BLaER1 treated with 17β-estradiol and CSF1 and Interleukin-3, amounts not matched to agents 10 nM and 100 nM (cell line): ENCODE data around the gene PCNX1.
A peak's percentile ranks its signal among the peaks of the same experiment; 100 is the strongest.

Experiments used
- H3K27ac ChIP-seq, 11 experiments: shearing (Covaris generic); formaldehyde crosslinking; 2 replicates each; pipeline ENCODE4 v1.8.1; 2022
- H3K27me3 ChIP-seq, 11 experiments: shearing (Covaris generic); formaldehyde crosslinking; 2 replicates each; pipeline ENCODE4 v1.8.1; 2022
- H3K36me3 ChIP-seq, 11 experiments: shearing (Covaris generic); formaldehyde crosslinking; 2 replicates each; pipeline ENCODE4 v1.8.1; 2022
- H3K4me1 ChIP-seq, 10 experiments: shearing (Covaris generic); formaldehyde crosslinking; 2 replicates each; pipeline ENCODE4 v1.8.1; 2022
- H3K4me2 ChIP-seq, 11 experiments: shearing (Covaris generic); formaldehyde crosslinking; 2 replicates each; pipeline ENCODE4 v1.8.1; 2022
- H3K4me3 ChIP-seq, 10 experiments: shearing (Covaris generic); formaldehyde crosslinking; 2 replicates each; pipeline ENCODE4 v1.8.1; 2022
- H3K9ac ChIP-seq, 11 experiments: shearing (Covaris generic); formaldehyde crosslinking; 2 replicates each; pipeline ENCODE4 v1.8.1; 2022
- H3K9me3 ChIP-seq, 11 experiments: shearing (Covaris generic); formaldehyde crosslinking; replicated peaks in 1 of 11; 2 replicates each; pipeline ENCODE4 v1.8.1; 2022
- H4K20me1 ChIP-seq, 11 experiments: shearing (Covaris generic); formaldehyde crosslinking; 2 replicates each; pipeline ENCODE4 v1.8.1; 2022
- Cebpa-rat ChIP-seq, 11 experiments: shearing (Covaris generic); IDR thresholded peaks; 2 replicates each; pipeline ENCODE4 v1.8.1; 2022

Gene PCNX1

DNA sequence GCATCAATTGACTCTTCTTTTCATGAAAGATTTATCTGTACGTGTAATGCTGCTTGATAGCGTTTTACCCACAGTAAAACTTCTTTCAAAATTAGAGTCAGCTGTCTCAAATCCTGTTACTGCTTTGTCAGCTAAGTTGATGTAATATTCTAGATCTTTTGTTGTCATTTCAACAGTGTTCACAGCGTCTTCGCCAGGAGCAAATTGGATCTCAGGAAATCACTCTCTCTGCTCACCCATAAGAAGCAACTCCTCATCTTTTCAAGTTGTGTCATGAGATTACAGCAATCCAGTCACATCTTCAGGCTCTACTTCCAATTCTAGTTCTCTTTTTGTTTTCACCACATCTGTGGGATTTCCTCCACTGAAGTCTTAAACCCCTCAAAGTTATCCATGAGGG, 9.5 kb downstream of the PCNX1 start:
- Histone ChIP-seq H3K27me3 (no peaks in the 10 kb centered on the region), H3K9me3 (peaks cover 0 to 42% (median 34%) of the 10 kb centered on the region in 11 experiments; a peak in 19 of 22 replicates), H4K20me1 (peaks cover 14 to 100% (median 53%) of the 10 kb centered on the region in 11 experiments; a peak in 21 of 22 replicates), H3K36me3 (peaks cover 6 to 57% (median 40%) of the 10 kb centered on the region in 11 experiments; a peak in 21 of 22 replicates), H3K9ac (no peak overlapping the region), H3K27ac (no peak overlapping the region), H3K4me3 (no peak overlapping the region), H3K4me1 (peaks cover 16 to 35% (median 22%) of the 10 kb centered on the region in 10 experiments), H3K4me2 (peak overlapping the region in 1 of 11 experiments; percentile 29; a peak in 1 of 22 replicates)
- no peak for TF ChIP-seq Cebpa-rat (IDR thresholded peaks at IDR 0.05)

GRCh38 chr14:70917633-70918032, 10.4 kb downstream of the PCNX1 start:
- Histone ChIP-seq H4K20me1 (peaks cover 13 to 100% (median 53%) of the 10 kb centered on the region in 11 experiments; a peak in 21 of 22 replicates), H3K4me1 (peaks cover 16 to 35% (median 22%) of the 10 kb centered on the region in 10 experiments), H3K9me3 (peaks cover 0 to 40% (median 34%) of the 10 kb centered on the region in 11 experiments; a peak in 19 of 22 replicates), H3K27ac (no peak overlapping the region), H3K36me3 (peaks cover 6 to 49% (median 38%) of the 10 kb centered on the region in 11 experiments; a peak in 21 of 22 replicates), H3K9ac (no peak overlapping the region), H3K27me3 (no peaks in the 10 kb centered on the region), H3K4me2 (peak overlapping the region in 1 of 11 experiments; percentile 1; a peak in 1 of 22 replicates), H3K4me3 (no peak overlapping the region)
- TF ChIP-seq Cebpa-rat (IDR thresholded peaks at IDR 0.05): no peak

- TF ChIP-seq Cebpa-rat (IDR thresholded peaks at IDR 0.05): no peak
- peaks cover 16 to 35% (median 22%) of the 10 kb centered on the region in 10 experiments for H3K4me1 ChIP-seq
Measured at GRCh38 chr14:70919774-70920173, 12.5 kb downstream of the PCNX1 start.

DNA sequence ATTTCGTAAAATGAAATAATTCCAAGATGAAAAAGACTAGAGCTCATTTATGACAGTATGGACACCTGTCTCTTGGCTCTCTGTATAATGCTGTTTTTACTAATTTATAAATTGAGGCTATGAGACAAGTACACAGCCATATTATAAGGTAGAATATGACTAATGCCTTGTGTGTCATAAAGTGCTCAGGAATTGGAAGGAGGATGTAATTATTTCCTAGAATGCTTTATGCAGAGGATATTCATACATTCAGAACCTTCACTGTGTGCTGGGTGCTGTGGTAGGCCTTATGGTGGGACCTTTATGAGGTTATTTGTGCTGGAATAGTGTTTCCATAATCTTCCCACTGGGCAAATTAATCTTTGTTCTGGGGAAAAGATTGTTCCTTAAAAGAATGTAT, 13.3 kb downstream of the PCNX1 start:
- H3K4me2 ChIP-seq: peak overlapping the region in 4 of 11 experiments; percentile 59 to 86 (median 64); a peak in 8 of 22 replicates

More at GRCh38 chr14:70919774-70920173, 12.5 kb downstream of the PCNX1 start:
- Histone ChIP-seq H3K27ac (0 out of 22 replicates have a peak overlapping the region, but pooled peaks of 2 of the 11 experiments have one; percentile 19 to 37), H3K9ac (no peak overlapping the region; a peak in 1 of 22 replicates), H4K20me1 (peaks cover 20 to 100% (median 67%) of the 10 kb centered on the region in 11 experiments; a peak in 21 of 22 replicates), H3K4me3 (no peak overlapping the region), H3K9me3 (peaks cover 0 to 31% (median 24%) of the 10 kb centered on the region in 11 experiments; a peak in 19 of 22 replicates), H3K27me3 (no peaks in the 10 kb centered on the region), H3K36me3 (peaks cover 6 to 33% (median 28%) of the 10 kb centered on the region in 11 experiments; a peak in 21 of 22 replicates), H3K4me2 (peak overlapping the region; percentile 36 to 86 (median 53))

DNA sequence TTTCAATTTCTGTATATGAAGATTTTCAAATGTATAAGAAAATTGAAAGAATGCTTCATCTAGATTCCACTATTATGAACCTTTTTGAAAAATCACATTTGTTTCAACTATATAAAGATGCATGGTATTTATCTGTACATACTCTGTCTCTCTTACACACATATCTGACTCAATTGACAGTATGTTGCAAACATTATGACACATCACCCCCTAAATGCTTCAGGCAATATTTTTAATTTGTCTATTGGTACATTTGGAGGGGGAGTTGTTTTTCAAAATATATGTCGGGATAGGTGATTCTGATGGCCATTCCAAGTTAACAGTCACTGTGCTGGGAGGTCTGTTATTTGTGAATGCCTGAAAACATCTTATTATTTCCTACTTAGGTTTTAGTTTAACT, 14.4 kb downstream of the PCNX1 start:
- Histone ChIP-seq H4K20me1 (peaks cover 29 to 100% (median 84%) of the 10 kb centered on the region in 11 experiments), H3K9me3 (peaks cover 0 to 13% (median 5%) of the 10 kb centered on the region in 11 experiments; a peak in 10 of 22 replicates), H3K36me3 (peaks cover 9 to 27% (median 14%) of the 10 kb centered on the region in 11 experiments; a peak in 20 of 22 replicates), H3K4me3 (no peak overlapping the region), H3K4me2 (no peak overlapping the region), H3K9ac (no peak overlapping the region), H3K27ac (no peak overlapping the region), H3K4me1 (peaks cover 16 to 35% (median 22%) of the 10 kb centered on the region in 10 experiments), H3K27me3 (no peaks in the 10 kb centered on the region)
- no peak for TF ChIP-seq Cebpa-rat (IDR thresholded peaks at IDR 0.05)

More for the DNA sequence above, 13.3 kb downstream of the PCNX1 start:
- Histone ChIP-seq H3K27ac (no peak overlapping the region), H3K4me3 (no peak overlapping the region), H3K4me1 (peaks cover 16 to 35% (median 22%) of the 10 kb centered on the region in 10 experiments), H3K27me3 (no peaks in the 10 kb centered on the region), H3K9ac (no peak overlapping the region), H4K20me1 (peaks cover 24 to 100% (median 73%) of the 10 kb centered on the region in 11 experiments; a peak in 21 of 22 replicates), H3K9me3 (peaks cover 0 to 23% (median 16%) of the 10 kb centered on the region in 11 experiments; a peak in 18 of 22 replicates), H3K36me3 (peaks cover 6 to 27% (median 22%) of the 10 kb centered on the region in 11 experiments; a peak in 21 of 22 replicates)
- TF ChIP-seq Cebpa-rat (IDR thresholded peaks at IDR 0.05): no peak

DNA sequence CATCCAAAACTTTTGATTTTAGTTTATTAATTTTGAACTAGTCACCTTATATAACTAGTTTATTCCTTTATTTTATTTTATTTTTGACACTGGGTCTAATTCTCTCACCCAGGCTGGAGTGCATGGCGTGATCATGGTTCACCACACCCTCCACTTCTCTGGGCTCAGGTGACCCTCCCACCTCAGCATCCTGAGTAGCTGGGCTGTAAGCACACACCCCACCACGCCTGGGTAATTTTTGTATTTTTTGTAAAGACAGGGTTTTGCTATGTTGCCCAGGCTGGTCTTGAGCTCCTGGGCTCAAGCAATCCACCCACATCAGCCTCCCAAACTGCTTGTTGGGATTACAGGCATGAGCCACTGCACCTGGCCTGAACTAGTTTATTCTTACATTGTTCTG, 17.3 kb downstream of the PCNX1 start:
- H3K9me3 ChIP-seq: no peaks in the 10 kb centered on the region
- peaks cover 7 to 18% (median 12%) of the 10 kb centered on the region in 10 experiments for H3K4me1 ChIP-seq
- peaks cover 26 to 100% (median 83%) of the 10 kb centered on the region in 11 experiments for H4K20me1 ChIP-seq
- H3K27ac ChIP-seq: no peak overlapping the region
- H3K4me3 ChIP-seq: no peak overlapping the region
- H3K9ac ChIP-seq: no peak overlapping the region
- H3K36me3 ChIP-seq: peaks cover 0 to 13% (median 0%) of the 10 kb centered on the region in 11 experiments; a peak in 3 of 22 replicates
- H3K4me2 ChIP-seq: no peak overlapping the region
- no peaks in the 10 kb centered on the region for H3K27me3 ChIP-seq
- TF ChIP-seq Cebpa-rat (IDR thresholded peaks at IDR 0.05): no peak

DNA sequence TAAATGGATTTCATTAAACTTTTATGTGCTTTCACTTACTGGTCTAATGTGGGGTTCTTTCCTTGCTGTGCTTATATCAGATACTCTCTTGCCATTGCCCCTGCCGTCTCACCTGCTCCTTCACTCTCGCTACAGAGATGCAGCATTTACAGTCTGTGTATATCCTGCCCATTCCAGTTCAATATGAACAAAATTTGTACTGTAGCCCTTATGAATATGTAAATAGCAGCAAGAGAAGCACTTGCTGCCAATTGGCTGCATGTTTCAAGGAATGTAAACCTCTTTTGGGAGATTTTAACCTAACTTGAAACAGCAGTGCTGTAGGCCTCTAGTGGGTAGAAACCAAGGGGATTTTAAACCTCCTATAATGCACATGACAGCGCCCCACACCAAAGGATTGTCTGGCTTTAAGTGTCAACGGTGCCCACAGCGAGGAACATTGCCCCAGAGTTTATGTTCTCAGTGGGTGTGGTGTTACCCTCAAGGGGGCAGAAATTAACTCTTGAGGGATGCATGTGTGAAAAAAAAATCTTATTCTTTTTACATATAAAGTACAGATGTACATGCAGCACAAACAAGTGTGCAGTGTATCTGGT, 19.1 kb downstream of the PCNX1 start:
- H4K20me1 ChIP-seq: peaks cover 23 to 100% (median 80%) of the 10 kb centered on the region in 11 experiments; a peak in 21 of 22 replicates
- TF ChIP-seq Cebpa-rat (IDR thresholded peaks at IDR 0.05): no peak
- peaks cover 0 to 12% (median 2%) of the 10 kb centered on the region in 10 experiments; a peak in 5 of 20 replicates for H3K4me1 ChIP-seq

GRCh38 chr14:70931008-70931407, 23.7 kb downstream of the PCNX1 start:
- Histone ChIP-seq H3K9ac (no peak overlapping the region), H3K4me3 (no peak overlapping the region), H3K27ac (no peak overlapping the region), H3K4me1 (peaks cover 12 to 34% (median 24%) of the 10 kb centered on the region in 10 experiments), H4K20me1 (peaks cover 9 to 100% (median 73%) of the 10 kb centered on the region in 11 experiments; a peak in 20 of 22 replicates), H3K9me3 (peaks cover 0 to 14% (median 5%) of the 10 kb centered on the region in 11 experiments; a peak in 11 of 22 replicates), H3K36me3 (peaks cover 0 to 26% (median 7%) of the 10 kb centered on the region in 11 experiments; a peak in 11 of 22 replicates), H3K27me3 (no peaks in the 10 kb centered on the region), H3K4me2 (0 out of 22 replicates have a peak overlapping the region, but pooled peaks of 1 of the 11 experiments have one; percentile 27)
- no peak for TF ChIP-seq Cebpa-rat (IDR thresholded peaks at IDR 0.05)

More for the DNA sequence above, 19.1 kb downstream of the PCNX1 start:
- no peak overlapping the region for H3K4me2 ChIP-seq
- no peak overlapping the region for H3K4me3 ChIP-seq
- no peaks in the 10 kb centered on the region for H3K27me3 ChIP-seq
- 0 out of 22 replicates have a peak, but pooled peaks cover 0 to under 1% (median 0%) of the 10 kb centered on the region in 11 experiments for H3K9me3 ChIP-seq
- peaks cover 0 to 17% (median 7%) of the 10 kb centered on the region in 11 experiments; a peak in 6 of 22 replicates for H3K36me3 ChIP-seq
- H3K9ac ChIP-seq: no peak overlapping the region
- H3K27ac ChIP-seq: no peak overlapping the region
